Measurements from ENCODE around the gene EXOC3L1.

EXOC3L1 gene

DNA sequence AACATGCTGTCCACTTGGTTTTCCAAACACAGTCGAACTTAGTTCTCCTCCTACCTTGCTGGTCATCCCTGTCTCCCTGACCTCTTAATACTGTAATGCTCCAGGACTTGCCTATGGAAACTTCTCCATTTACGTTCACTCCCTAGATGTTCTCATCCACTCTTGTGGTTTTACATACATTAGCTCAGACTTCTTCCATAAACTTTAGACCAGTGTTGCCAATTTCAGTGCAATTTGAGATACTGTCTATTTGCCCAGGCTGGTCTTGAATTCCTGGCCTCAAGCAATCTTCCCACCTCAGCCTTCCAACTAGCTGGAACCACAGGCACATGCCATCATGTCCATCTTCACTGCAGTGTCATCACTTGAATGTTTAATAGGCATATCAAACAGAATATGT is 7.6 kb downstream of the EXOC3L1 start:
- no peak for DNase-seq (ENCODE audit: low read depth)

DNA sequence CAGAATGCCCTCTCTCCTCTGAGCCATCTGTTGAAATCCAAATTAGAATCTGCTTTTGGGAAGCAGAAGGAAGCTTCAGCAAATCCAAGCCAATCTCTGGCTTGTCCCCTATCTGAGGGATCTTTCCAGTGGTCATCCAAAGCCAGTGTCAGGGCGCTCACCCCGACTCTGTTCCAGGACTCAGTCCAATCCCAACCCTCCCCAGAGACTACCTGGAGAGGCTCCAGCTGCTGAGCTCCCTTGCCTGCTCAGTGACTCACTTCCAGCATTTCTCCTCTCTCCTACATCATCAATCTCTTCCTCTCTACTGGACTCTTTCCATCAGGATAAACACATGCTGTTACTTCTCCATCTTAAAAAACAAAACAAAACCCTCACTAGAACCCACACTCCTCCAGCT is 8.6 kb downstream of the EXOC3L1 start:
- no peak for DNase-seq (ENCODE audit: low read depth)

DNA sequence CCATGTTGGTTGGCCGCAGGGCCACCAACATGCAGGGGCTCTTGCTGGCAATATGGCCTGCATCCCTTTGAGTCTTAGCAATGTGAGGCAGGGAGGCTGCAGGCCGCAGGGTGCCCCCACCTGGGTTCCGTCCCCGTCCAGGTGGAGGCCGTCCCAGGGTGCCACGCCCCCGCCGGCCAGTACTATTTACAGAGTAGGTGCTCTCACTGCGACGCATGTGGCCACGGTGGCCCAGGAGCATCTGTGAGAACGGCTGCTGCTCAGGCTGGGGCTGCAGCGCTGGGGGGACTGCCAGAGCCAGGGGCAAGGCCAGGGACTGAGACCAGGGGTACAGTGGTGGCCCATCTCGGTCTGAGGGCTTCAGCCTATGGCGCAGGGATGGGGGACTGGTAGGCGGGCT is 9.8 kb downstream of the EXOC3L1 start:
- DNase-seq (ENCODE audit: low read depth), result no peak

DNA sequence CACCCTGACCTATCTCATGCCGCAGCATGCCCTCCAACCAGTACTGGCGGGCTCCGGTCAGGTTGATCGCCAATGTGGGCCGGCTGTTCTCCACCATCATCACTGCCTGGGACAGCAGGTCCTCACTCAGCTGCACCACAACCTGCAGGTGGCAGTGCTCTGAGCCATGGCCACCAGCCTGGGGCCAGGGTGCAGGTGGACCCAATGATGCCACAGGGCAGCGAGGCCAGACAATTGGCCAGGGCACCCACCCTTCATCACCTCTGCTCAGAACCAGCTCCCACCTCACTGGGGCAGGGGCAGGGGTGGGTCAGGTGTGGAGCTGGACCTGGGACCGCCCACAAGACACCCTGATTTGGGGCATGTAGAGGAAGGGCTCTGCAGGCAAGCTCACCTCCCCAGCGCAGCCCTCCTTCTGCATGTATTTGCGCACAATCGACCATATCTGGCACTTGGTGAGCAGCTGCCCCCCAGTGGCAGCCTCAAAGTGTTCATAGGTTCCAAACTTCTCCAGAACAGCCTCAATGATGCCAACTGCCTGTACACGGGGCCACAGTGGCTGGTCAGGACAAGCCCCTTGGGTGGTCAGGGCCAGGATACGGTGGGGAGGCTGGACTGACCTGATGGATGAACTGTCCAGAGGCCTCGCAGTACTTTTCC is 10.4 kb downstream of the EXOC3L1 start:
- DNase-seq (ENCODE audit: low read depth), result no peak

DNA sequence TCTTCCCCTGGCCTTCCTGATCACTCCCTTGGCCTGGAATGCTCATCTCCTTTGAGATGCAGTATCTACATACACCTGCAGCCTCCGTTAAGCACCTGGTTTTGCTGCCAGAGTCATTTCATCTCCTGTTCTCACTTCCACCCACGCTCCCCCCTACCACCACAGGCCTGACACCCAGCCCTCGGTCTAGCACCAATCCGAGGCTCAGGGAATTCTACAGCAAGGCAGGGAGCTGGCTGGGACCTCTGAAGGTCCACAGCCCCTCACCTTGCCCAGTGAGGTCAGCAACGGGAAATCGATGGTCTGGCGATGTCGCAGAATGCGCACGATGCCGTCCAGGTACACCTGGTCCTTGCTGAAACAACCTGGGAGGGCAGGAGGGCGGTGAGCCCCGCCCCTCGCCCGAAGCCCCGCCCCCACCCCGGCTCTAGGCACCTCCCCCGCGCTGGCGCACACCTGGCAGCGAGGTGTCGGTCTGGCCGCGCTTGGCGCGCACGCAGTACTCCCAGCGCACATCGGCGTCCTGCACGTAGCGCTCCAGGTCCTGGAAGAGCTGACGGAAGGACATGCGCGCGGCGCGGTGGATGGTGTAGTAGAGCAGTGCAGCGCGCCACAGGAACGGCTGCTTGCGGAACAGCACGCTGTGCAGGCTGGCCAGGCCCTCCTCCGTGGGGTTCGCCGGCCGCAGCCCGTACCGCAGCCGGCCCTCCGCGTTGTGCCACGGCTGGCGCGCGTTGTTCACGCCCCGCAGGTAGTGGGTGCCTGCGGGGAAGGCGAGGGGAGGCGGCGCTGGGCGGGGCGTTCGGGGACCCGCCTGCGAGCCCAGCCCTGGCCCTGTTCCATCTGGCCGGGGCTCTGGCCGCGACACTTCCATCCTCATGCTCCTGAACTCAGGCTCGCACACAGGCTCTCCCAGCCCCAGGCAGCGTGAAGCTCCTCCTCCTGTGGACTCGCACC is 11.9 kb downstream of the EXOC3L1 start:
- no peak for DNase-seq (ENCODE audit: low read depth)

DNA sequence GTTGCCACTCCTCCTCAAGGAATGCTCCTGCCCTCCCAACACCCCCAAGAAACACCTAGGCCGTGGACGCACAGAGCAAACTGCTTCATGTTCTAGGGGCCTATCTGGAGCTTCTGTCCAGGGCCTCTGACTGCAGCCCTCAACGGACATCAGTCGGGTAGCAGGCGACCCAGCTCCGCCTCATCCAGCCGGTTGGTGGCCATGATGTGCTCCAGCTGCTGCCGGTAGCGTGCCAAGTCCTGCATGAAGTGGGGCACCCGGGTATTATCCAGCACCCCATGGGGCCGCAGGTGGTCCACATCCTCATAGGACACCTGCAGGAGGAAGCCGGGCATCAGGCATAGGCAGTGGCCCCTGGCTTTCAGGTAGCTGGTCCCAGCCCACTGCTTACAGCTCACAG is 13.3 kb downstream of the EXOC3L1 start:
- DNase-seq (ENCODE audit: low read depth), result no peak

DNA sequence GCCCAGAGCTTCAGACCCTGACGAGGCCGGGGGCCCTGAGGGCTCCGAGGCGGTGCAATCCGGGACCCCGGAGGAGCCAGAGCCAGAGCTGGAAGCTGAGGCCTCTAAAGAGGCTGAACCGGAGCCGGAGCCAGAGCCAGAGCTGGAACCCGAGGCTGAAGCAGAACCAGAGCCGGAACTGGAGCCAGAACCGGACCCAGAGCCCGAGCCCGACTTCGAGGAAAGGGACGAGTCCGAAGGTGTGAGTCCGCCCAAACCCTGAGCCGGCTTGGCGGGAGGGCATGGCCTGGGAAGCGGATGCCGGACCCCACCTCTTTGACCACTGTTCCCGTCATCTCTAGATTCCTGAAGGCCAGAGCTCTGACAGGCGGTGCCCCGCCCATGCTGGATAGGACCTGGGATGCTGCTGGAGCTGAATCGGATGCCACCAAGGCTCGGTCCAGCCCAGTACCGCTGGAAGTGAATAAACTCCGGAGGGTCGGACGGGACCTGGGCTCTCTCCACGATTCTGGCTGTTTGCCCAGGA is 15.2 kb downstream of the EXOC3L1 start:
- DNase-seq (ENCODE audit: low read depth), result no peak

DNA sequence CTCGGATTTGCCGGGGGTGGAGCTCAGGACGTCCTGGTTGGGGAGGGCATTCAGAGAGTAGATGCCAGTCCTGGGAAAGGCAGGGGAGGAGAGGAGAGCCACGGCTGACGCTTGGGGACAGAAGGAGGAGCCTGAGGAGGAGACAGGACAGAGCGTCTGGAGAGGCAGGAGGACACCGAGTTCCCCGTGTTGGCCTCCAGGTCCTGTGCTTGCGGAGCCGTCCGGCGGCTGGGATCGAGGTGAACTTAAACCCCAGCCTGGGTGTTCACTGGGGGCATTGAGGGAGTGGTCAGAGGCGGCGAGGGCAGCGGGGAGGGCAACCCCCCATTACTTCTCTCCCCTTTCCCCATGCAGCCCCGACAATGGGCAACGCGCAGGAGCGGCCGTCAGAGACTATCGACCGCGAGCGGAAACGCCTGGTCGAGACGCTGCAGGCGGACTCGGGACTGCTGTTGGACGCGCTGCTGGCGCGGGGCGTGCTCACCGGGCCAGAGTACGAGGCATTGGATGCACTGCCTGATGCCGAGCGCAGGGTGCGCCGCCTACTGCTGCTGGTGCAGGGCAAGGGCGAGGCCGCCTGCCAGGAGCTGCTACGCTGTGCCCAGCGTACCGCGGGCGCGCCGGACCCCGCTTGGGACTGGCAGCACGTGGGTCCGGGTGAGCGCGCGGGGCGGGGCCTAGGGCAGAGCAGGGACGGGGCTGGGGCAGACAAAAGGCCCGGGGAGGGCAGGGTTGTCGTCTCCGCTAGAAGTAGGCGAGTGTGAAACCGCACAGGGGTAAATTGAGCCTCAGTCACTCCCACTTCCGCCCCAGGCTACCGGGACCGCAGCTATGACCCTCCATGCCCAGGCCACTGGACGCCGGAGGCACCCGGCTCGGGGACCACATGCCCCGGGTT is 15.9 kb downstream of the EXOC3L1 start:
- no peak for DNase-seq (ENCODE audit: low read depth)

DNA sequence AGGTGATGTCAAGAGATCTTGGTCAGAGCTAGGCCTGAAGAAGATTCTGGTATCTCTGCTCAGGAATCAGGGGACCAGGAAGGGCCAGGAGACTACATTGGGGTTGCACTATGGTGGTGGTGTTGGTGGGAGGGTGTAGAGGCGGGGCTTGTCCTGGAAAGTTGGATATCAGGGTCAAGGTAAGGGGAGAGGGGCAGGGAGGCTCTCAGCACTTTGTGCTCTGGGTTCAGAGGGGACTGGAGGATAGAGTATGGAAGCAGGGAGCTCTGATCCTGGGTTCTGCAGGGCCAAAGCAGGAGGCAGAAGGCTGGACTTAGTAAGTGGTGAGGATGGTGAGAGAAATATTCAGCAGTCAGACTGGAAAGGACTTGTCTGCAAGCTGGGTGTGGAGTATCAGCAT is 16.6 kb downstream of the EXOC3L1 start:
- no peak for DNase-seq (ENCODE audit: low read depth)

DNA sequence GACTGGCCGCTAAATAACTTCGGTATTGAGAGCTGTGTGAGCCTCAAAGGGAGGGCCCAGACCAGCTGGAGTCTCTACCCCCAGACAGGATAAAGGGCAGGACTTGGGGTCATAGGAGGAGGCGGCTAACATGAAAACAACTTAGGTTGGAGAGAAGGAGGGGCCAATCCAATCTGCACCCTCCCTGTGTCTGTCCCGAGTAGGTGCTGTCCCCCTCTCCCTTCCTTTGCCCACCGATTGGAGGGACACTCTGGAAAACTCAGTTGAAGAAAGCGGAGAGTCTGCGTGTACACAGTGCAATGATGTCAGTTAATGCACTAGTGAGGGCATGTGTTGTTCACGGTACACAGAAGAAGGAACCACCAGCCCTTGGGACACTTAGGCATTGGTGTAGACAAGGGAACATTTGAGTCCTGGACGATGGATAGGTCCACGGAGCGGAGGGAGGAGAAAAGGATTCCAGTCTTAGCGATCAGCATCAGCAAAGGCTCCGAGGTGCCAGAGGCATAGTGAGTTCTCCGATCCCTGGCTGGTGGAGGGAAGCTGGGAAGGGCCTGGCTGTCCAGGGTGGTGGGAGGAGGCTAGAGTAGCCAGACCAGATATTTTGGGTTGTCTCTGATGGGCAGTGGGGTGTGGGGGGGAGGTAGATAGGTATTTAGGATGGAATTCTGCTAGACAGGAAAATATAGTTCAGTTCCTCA is 18.8 kb downstream of the EXOC3L1 start:
- DNase-seq (ENCODE audit: low read depth), result no peak

DNA sequence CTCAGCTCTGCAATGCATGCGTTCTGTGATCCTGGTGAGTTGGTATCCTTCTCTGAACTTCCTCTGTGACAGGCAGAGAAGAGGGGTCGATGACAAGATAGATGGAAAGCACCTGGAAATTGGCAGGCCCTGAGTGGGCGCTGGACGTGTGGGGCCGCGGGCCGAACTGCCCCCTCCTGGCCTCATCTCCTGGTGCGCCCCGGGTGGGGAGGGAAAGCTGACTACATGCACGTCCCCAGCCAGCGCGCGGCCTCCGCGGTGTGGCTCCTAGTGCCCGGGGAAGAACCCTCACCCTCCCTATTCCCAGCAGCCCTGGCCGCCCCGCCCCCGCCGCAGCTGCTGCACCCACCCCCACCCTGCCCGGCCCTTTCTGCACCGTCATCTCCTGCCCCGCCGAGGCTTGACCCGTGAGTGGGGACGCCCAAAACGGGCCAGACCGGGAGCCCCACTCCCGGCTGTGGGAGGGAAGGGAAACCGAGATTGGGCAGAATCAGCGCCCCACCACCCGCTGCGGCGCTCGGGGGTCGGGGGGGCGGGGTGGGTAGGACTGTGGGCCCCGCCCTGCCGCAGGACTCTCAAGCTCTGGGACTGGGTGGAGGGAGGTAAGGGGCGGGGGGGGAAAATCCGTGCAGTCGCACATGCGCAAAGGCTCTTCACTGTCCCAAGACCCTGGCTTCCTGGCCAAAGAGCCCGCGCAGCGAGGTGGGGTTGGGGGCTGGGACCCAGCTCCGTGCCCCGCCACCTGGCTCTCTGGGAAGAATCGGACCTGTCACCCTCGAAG is 19.6 kb downstream of the EXOC3L1 start, which contains the start of gene NOL3:
Gene NOL3, plus strand, starts transcription at position 371 of the 781 bp plus-strand sequence.
- DNase-seq (ENCODE audit: low read depth), result no peak

DNA sequence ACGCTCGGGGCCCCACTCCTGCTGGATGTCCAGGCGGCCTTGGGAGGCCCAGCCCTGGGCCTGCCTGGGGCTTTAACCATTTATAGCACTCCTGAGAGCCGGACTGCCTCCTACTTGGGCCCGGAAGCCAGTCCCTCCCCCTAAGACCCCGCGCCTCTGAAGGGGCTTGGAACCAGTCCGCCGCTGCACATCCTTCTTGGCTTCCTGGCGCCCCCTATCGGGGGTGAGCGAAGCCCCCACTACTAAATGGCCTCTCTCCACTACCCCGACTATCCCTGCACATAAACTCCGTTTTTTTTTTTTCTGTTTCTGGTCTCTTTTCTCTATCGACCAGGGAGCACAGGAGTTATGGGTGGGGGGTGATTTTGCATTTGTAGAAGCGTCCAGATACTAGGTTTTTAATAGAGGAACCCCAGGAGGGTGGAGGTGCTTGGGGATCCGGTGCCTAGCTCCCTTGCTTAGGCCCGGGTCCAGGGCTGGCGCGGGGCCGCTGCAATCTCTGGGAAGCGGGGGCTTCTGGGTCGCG is 20.2 kb downstream of the EXOC3L1 start:
- no peak for DNase-seq (ENCODE audit: low read depth)

DNA sequence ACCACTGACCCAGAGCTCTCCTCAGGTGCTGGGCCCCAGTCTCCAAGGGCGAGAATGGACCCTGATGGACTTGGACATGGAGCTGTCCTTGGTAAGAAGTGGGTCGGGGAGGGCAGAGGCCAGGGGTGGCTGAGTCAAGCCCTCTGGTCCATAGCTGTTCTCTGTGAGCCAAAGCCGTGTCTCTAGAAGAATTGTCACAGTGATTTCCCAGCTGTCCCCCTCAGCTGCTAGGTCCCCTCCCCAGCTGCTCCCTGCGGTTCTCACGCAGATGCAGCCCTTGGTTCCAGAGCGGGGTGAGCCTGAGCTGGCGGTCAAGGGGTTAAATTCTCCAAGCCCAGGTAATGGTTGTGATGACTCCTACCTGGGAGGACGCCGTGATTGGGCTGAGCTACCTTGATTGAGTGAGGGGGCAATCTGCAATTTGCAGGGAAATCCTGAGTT is 20.9 kb downstream of the EXOC3L1 start:
- no peak for DNase-seq (ENCODE audit: low read depth)

DNA sequence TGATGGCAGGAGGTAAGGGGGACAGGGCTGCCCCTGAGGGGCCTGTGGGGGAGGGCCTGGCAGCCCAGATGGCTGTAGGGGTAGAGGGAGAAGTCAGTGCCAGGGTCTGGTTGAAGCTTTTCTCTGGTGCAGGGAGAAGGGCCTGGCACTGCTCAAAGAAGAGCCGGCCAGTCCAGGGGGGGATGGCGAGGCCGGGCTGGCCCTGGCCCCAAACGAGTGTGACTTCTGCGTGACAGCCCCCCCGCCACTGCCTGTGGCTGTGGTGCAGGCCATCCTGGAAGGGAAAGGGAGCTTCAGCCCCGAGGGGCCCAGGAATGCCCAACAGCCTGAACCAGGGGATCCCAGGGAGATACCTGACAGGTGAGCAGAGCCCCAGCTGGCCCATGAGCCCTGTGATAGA is 22.3 kb downstream of the EXOC3L1 start:
- no peak for DNase-seq (ENCODE audit: low read depth)

DNA sequence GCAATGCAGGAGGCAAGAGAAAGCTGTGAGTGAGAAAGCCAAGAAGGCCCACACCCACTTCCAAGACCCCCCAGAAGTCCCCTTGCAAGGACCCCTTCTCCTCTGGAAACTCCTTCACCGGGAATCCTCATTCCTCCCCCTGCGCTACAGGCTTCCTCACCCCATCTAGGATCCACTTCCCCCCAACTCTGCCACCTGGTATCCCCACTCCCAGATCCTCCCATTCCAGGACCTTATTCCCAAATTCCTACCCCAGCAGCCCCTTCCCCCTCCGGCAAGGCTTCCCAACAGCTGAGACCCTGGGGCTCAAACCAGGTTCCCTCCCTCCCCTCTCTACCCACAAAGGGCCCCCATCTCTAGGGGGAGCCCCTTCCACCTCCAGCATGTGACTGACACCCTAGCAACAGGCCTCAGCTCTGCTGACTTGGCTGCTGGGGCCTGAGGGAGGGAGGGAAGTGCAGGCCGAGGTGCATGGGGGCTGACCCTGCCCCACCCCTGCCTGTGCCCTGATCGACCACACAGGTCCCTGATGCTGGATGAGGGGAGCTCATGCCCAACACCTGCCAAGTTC is 23.3 kb downstream of the EXOC3L1 start:
- DNase-seq (ENCODE audit: low read depth), result no peak

DNA sequence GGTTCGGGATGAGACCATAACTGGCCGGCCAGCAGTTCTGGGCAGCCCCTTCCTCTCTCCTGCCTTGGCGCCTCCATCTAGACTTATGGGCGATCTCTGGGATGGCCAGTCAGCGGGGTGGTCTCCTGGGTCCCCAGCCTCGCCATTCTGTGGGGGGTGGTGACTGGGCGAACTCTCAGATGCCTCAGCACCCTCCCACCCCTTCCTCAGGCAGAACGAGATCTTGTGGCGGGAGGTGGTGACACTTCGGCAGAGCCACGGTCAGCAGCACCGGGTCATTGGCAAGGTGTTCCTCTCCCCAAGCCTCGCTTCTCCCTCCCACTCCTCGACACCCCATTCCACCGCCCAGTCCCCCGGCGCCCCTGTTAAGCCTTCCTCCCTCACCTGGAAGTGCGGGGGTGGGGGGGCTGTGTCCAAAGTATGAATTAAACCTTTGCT is 23.8 kb downstream of the EXOC3L1 start:
- no peak for DNase-seq (ENCODE audit: low read depth)

DNA sequence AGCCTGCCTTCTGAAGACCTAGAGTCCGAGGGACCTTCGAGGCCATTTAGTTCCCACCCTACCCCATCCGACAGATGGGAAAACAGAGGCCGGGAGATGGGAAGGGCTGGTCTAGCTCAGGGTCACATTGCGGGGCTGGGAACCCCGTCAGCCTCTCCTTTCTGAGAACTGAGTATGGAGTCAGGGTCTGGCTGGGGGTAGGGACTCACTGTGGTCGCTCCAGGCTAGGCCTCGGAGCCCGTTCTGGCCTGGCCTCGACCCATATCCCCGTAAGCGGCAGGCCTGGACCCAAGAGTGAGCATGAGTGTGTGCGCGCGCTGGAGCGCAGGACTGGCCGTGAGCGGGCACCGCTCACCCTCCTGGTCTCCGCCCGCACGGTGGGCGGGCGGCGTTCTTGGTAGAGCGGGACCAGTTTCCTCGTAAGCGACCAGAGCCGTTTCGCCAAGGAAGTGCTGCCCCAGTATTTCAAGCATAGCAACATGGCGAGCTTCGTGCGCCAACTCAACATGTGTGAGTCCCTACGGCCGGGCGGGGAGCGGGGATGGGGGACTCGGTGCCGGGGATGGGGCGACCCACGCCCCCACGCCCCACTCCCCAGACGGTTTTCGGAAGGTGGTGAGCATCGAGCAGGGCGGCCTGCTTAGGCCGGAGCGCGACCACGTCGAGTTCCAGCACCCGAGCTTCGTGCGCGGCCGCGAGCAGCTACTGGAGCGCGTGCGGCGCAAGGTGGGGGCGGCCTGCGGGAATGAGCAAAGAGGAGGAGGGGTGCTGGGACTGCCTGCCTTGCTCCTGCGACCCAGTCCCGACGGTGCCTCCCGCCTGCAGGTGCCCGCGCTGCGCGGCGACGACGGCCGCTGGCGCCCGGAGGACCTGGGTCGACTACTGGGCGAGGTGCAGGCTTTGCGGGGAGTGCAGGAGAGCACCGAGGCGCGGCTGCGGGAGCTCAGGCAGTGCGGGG is 24.5 kb downstream of the EXOC3L1 start:
- DNase-seq (ENCODE audit: low read depth), result no peak

DNA sequence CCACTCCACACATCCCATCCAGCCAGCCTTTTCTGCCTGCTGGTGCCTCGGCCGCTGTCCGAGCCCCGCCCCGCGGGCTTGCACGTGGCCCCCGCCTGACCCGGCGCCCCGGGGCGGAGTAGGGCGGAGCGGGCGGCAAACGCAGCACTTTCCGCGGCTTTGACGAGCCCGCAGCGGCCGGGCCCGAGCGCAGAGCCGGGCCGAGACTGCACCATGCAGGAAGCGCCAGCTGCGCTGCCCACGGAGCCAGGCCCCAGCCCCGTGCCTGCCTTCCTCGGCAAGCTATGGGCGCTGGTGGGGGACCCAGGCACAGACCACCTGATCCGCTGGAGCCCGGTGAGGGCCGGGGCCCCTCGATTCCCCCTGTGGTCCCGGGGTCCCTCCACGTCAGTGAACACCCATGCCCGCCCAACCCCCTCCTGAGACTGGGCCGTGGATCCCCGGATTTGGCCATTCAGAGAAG is 25.3 kb downstream of the EXOC3L1 start, which contains the start of gene HSF4:
Gene HSF4, plus strand, starts transcription at position 147 of the 463 bp plus-strand sequence. Its CDS starts 67 bp downstream, at position 214.
- DNase-seq (ENCODE audit: low read depth), result no peak
